ENCODE data around the gene OR1I1. TPM values are rescaled to one million over a fixed set of nuclear protein-coding genes. Genes with fewer than 3 reads are reported as not detected.

OR1I1 gene
- total and polyA plus RNA-seq, 2 of the 4 experiments (the other 2 are of a cell fraction): not detected

DNA sequence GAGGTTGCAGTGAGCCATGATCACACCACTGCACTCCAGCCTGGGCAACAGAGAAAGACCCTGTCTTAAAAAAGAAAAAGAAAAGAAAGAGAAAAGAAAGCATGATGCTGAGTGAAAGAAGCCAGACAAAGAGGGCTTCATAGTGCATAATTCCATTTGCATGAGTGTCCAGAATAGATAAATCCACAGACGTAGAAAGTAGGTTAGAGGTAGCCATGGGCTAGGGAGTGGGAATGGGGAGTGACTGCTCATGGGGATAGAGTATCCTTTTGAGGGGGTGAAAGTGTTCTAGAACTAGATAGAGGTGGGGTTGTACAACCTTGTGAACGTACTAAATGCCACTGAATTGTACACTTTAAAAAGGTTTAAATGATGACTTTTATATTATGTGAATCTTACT, 7.6 kb upstream of the OR1I1 start:
- CTCF ChIA-PET: no interaction called here
- TF ChIP-seq CEBPB (IDR thresholded peaks at IDR 0.05; ENCODE audit: low read depth, low read length) (no peak), RCOR1 (IDR thresholded peaks at IDR 0.05; ENCODE audit: insufficient replicate concordance, low read length) (no peak)
- BruUV-seq (replicated peaks): no TSS peak

More for the DNA sequence above, 7.6 kb upstream of the OR1I1 start:
- no peaks in the 10 kb centered on the region for H3K4me1 ChIP-seq (ENCODE audit: control insufficient read depth, insufficient read depth, low read length)
- H3K27me3 ChIP-seq (ENCODE audit: control insufficient read depth, insufficient read depth, low read length): no peaks in the 10 kb centered on the region
- no peak overlapping the region for H3K27ac ChIP-seq (ENCODE audit: insufficient read depth, low read length)
- H3K4me2 ChIP-seq (ENCODE audit: low read depth, low read length): no peak overlapping the region
- H3K56ac ChIP-seq (ENCODE audit: extremely low read depth, insufficient read depth, low read length): no peak overlapping the region
- in situ Hi-C loops (cut with MboI; ENCODE audit: low sequenced_read_pairs) (no loop called here), dilution Hi-C loops (cut with HindIII; ENCODE audit: low sequenced_read_pairs, unreplicated experiment) (no loop called here), intact Hi-C loops (cut with micrococcal nuclease) (no loop called here)
- ATAC-seq (ENCODE audit: low read depth): no peak
- no peak overlapping the region for H2BK120ac ChIP-seq (ENCODE audit: low read depth, low read length)
- no peak overlapping the region for H4K5ac ChIP-seq (ENCODE audit: low read depth, low read length)
- no peaks in the 10 kb centered on the region for H3K36me3 ChIP-seq (ENCODE audit: control insufficient read depth, insufficient read depth, low read length)
- no peak overlapping the region for H3K4me3 ChIP-seq (ENCODE audit: insufficient read depth, low read depth, low read length)
- H2BK20ac ChIP-seq (ENCODE audit: low read depth, low read length): no peak overlapping the region
- no peak overlapping the region for H2AK9ac ChIP-seq (replicated peaks; ENCODE audit: low read depth, low read length, poor library complexity)
- no peak overlapping the region for H4K8ac ChIP-seq (ENCODE audit: low read depth in 2 of 2, low read length in 2 of 2)
- H3K23ac ChIP-seq (ENCODE audit: low read depth, low read length): no peak overlapping the region
- no peak overlapping the region for H2BK15ac ChIP-seq (ENCODE audit: low read depth, low read length)
- H3K4ac ChIP-seq (ENCODE audit: low read depth, low read length): no peak overlapping the region
- no peak overlapping the region for H3K18ac ChIP-seq (ENCODE audit: low read depth, low read length)
- no peak overlapping the region for H3K14ac ChIP-seq (replicated peaks; ENCODE audit: low read depth, low read length)
- no peaks in the 10 kb centered on the region for H4K20me1 ChIP-seq (ENCODE audit: insufficient read depth, low read length)
- no peak overlapping the region for H2BK5ac ChIP-seq (ENCODE audit: low read depth, low read length, poor library complexity, severe bottlenecking)
- no peak overlapping the region for H3K9ac ChIP-seq (ENCODE audit: low read depth, low read length)
- H2AK5ac ChIP-seq (ENCODE audit: low read depth, low read length): no peak overlapping the region
- DNase-seq: no peak
- no CpG with 5 or more reads among the region's 2 CpGs for WGBS, 2 experiments (ENCODE audit: extremely low coverage in 2 of 2, insufficient read length in 1 of 2)
- no peaks in the 10 kb centered on the region for H3K9me3 ChIP-seq (ENCODE audit: control insufficient read depth, insufficient read depth, low read length)
- POLR2A ChIA-PET (ENCODE audit: unreplicated experiment): no interaction called here
- H3K9me1 ChIP-seq (ENCODE audit: insufficient read depth, low read length): no peaks in the 10 kb centered on the region
- H3K79me1 ChIP-seq (ENCODE audit: low read depth in 1 of 2, low read length in 2 of 2): no peaks in the 10 kb centered on the region
- H4K91ac ChIP-seq (ENCODE audit: insufficient read depth, low read depth, low read length): no peak overlapping the region
- no peak overlapping the region for H2AFZ ChIP-seq (replicated peaks; ENCODE audit: low read length, poor library complexity)

All from IMR-90 (cell line).